HEK293 (cell line): ENCODE results near the gene RNF138.

Experiments used
- GLI4 ChIP-seq: fragments of 450-650 bp; formaldehyde crosslinking; IDR thresholded peaks from 2 replicates; pipeline ENCODE4 v1.5.1; 2016; ENCODE audit warnings: missing biosample characterization, missing genetic modification characterization
- KLF10 ChIP-seq: fragments of 450-650 bp; IDR thresholded peaks from 2 replicates; pipeline ENCODE4 v1.5.1; 2018; ENCODE audit warnings: missing biosample characterization, mild to moderate bottlenecking, missing genetic modification characterization
- MZF1 ChIP-seq: fragments of 450-650 bp; formaldehyde crosslinking; IDR thresholded peaks from 2 replicates; pipeline ENCODE4 v1.5.1; 2017; ENCODE audit warnings: missing biosample characterization, missing genetic modification characterization, borderline replicate concordance
- PRDM6 ChIP-seq: fragments of 450-650 bp; formaldehyde crosslinking; IDR thresholded peaks from 2 replicates; pipeline ENCODE4 v1.5.1; 2017; ENCODE audit warnings: missing biosample characterization, missing genetic modification characterization
- SCRT2 ChIP-seq: fragments of 450-650 bp; formaldehyde crosslinking; IDR thresholded peaks from 2 replicates; pipeline ENCODE4 v1.5.1; 2016; ENCODE audit warnings: missing biosample characterization, missing genetic modification characterization
- SP3 ChIP-seq: fragments of 450-650 bp; formaldehyde crosslinking; IDR thresholded peaks from 2 replicates; pipeline ENCODE4 v1.5.1; 2016; ENCODE audit warnings: missing biosample characterization, missing genetic modification characterization
- ZBTB1 ChIP-seq: fragments of 450-650 bp; formaldehyde crosslinking; IDR thresholded peaks from 2 replicates; pipeline ENCODE4 v1.5.1; 2016; ENCODE audit warnings: missing biosample characterization, missing genetic modification characterization
- ZBTB17 ChIP-seq: fragments of 450-650 bp; formaldehyde crosslinking; IDR thresholded peaks from 2 replicates; pipeline ENCODE4 v1.5.1; 2016; ENCODE audit warnings: missing biosample characterization, missing genetic modification characterization
- ZNF132 ChIP-seq: fragments of 450-650 bp; formaldehyde crosslinking; IDR thresholded peaks from 2 replicates; pipeline ENCODE4 v1.5.1; 2017; ENCODE audit warnings: missing biosample characterization, missing genetic modification characterization, borderline replicate concordance
- ZNF155 ChIP-seq: fragments of 450-650 bp; formaldehyde crosslinking; IDR thresholded peaks from 2 replicates; pipeline ENCODE4 v1.5.1; 2016; ENCODE audit warnings: missing biosample characterization, missing genetic modification characterization
- ZNF211 ChIP-seq: fragments of 450-650 bp; formaldehyde crosslinking; IDR thresholded peaks from 2 replicates; pipeline ENCODE4 v1.5.1; 2016; ENCODE audit warnings: low read depth, missing biosample characterization, missing genetic modification characterization
- ZNF221 ChIP-seq: fragments of 450-650 bp; formaldehyde crosslinking; IDR thresholded peaks from 2 replicates; pipeline ENCODE4 v1.5.1; 2017; ENCODE audit warnings: missing biosample characterization, missing genetic modification characterization, borderline replicate concordance
- ZNF24 ChIP-seq: fragments of 450-650 bp; formaldehyde crosslinking; IDR thresholded peaks from 2 replicates; pipeline ENCODE4 v1.5.1; 2016; ENCODE audit warnings: missing biosample characterization, missing genetic modification characterization
- ZNF292 ChIP-seq: fragments of 450-650 bp; formaldehyde crosslinking; IDR thresholded peaks from 2 replicates; pipeline ENCODE4 v1.5.1; 2016; ENCODE audit warnings: low read depth, missing biosample characterization, missing genetic modification characterization, borderline replicate concordance
- ZNF302 ChIP-seq: fragments of 450-650 bp; formaldehyde crosslinking; IDR thresholded peaks from 2 replicates; pipeline ENCODE4 v1.5.1; 2016; ENCODE audit warnings: missing biosample characterization, missing genetic modification characterization, low read depth
- ZNF324 ChIP-seq: fragments of 450-650 bp; formaldehyde crosslinking; IDR thresholded peaks from 2 replicates; pipeline ENCODE4 v1.5.1; 2016; ENCODE audit warnings: missing biosample characterization, missing genetic modification characterization
- ZNF335 ChIP-seq: fragments of 450-650 bp; formaldehyde crosslinking; conservative IDR thresholded peaks from 2 replicates; pipeline ENCODE4 v1.5.1; 2016; ENCODE audit warnings: missing biosample characterization, missing genetic modification characterization
- ZNF48 ChIP-seq: fragments of 450-650 bp; formaldehyde crosslinking; IDR thresholded peaks from 2 replicates; pipeline ENCODE4 v1.5.1; 2016; ENCODE audit warnings: missing biosample characterization, missing genetic modification characterization
- ZNF600 ChIP-seq: fragments of 450-650 bp; formaldehyde crosslinking; IDR thresholded peaks from 2 replicates; pipeline ENCODE4 v1.5.1; 2016; ENCODE audit warnings: missing biosample characterization, missing genetic modification characterization
- ZNF626 ChIP-seq: fragments of 450-650 bp; sonication (Bioruptor Pico); formaldehyde crosslinking; IDR thresholded peaks from 2 replicates; pipeline ENCODE4 v1.5.1; 2018; ENCODE audit warnings: missing biosample characterization, missing genetic modification characterization, inconsistent platforms
- ZNF658 ChIP-seq: fragments of 450-650 bp; formaldehyde crosslinking; IDR thresholded peaks from 2 replicates; pipeline ENCODE4; 2016; ENCODE audit warnings: missing biosample characterization, missing genetic modification characterization
- ZNF677 ChIP-seq: fragments of 450-650 bp; IDR thresholded peaks from 2 replicates; pipeline ENCODE4 v1.5.0; 2018; ENCODE audit warnings: missing biosample characterization, mild to moderate bottlenecking, missing genetic modification characterization, moderate library complexity
- ZNF747 ChIP-seq: fragments of 450-650 bp; formaldehyde crosslinking; IDR thresholded peaks from 2 replicates; pipeline ENCODE4 v1.5.1; 2016; ENCODE audit warnings: missing biosample characterization, missing genetic modification characterization
- ZSCAN4 ChIP-seq: fragments of 450-650 bp; formaldehyde crosslinking; IDR thresholded peaks from 2 replicates; pipeline ENCODE4 v1.5.1; 2017; ENCODE audit warnings: missing biosample characterization, missing genetic modification characterization
- TF ChIP-seq, protein P1 (sequence below): fragments of 450-650 bp; formaldehyde crosslinking; IDR thresholded peaks from 2 replicates; pipeline ENCODE4 v1.5.1; 2017; ENCODE audit warnings: missing biosample characterization, mild to moderate bottlenecking, missing genetic modification characterization, moderate library complexity
- TF ChIP-seq, protein P2 (sequence below): fragments of 450-650 bp; formaldehyde crosslinking; IDR thresholded peaks from 2 replicates; pipeline ENCODE4 v1.5.1; 2016; ENCODE audit warnings: missing biosample characterization, missing genetic modification characterization
- TF ChIP-seq, protein P3 (sequence below): fragments of 450-650 bp; formaldehyde crosslinking; IDR thresholded peaks from 2 replicates; pipeline ENCODE4 v1.5.1; 2016; ENCODE audit warnings: missing biosample characterization, missing genetic modification characterization
- TF ChIP-seq, protein P4 (sequence below): fragments of 450-650 bp; formaldehyde crosslinking; IDR thresholded peaks from 2 replicates; pipeline ENCODE4 v1.5.1; 2016; ENCODE audit warnings: missing biosample characterization, missing genetic modification characterization

The RNF138 gene

DNA sequence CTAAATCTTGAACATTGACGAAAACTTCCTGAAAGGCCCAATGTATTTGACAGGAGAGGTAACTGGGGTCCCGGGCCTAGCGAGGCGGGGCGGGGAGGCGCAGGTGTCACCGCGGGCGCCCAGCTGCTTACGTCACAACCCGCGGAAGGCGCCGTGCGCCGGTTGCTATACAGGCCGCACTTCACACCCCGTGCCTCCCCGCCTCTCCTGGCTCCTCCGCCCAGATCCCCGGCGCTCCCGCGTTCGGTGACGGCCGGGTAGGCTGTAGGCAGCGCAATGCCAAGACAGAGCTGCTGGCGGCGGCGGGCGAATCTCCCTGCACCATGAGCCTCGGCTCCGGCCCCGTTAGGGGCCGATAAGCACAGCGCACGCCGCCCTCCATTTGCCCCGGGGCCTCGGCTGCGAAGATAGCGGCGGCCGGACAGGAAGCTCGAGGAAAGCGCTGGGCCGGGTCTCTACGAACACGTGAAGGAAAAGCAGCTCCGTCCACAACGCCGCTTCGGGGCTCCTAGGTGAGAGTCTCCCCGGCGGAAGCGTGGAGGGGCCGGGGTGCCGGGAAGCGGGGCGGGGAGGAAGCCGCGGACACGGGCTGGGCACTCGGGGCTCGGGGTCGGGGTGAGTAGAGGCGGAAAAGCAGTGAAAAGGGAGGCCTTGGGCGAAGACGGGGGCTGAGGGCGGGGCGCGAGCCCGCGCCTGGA is at the start of gene RNF138 (continued):
- no peak for TF ChIP-seq ZNF211 (tag by site-specific recombination)
- TF ChIP-seq ZNF221 (tag by site-specific recombination): no peak
- no peak for TF ChIP-seq ZNF324 (tag by site-specific recombination)
- TF ChIP-seq SP3 (tag by site-specific recombination): no peak
- TF ChIP-seq ZBTB1 (tag by site-specific recombination): no peak
- no peak for TF ChIP-seq MZF1 (tag by site-specific recombination)
- TF ChIP-seq ZNF658 (tag by site-specific recombination): no peak
- no peak for TF ChIP-seq KLF10
- peak; percentile 46 for TF ChIP-seq ZNF335 (tag by site-specific recombination)
- TF ChIP-seq ZNF302 (tag by site-specific recombination): no peak
- TF ChIP-seq ZNF132 (tag by site-specific recombination): no peak
- no peak for TF ChIP-seq ZNF677 (tag by site-specific recombination)
- no peak for TF ChIP-seq PRDM6 (tag by site-specific recombination)
- TF ChIP-seq, protein P1, sequence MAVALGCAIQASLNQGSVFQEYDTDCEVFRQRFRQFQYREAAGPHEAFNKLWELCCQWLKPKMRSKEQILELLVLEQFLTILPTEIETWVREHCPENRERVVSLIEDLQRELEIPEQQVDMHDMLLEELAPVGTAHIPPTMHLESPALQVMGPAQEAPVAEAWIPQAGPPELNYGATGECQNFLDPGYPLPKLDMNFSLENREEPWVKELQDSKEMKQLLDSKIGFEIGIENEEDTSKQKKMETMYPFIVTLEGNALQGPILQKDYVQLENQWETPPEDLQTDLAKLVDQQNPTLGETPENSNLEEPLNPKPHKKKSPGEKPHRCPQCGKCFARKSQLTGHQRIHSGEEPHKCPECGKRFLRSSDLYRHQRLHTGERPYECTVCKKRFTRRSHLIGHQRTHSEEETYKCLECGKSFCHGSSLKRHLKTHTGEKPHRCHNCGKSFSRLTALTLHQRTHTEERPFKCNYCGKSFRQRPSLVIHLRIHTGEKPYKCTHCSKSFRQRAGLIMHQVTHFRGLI (tag by site-specific recombination): no peak
- no peak for TF ChIP-seq ZNF48 (tag by site-specific recombination)
- no peak for TF ChIP-seq GLI4 (tag by site-specific recombination)
- no peak for TF ChIP-seq ZNF747 (tag by site-specific recombination)
- TF ChIP-seq, protein P2, sequence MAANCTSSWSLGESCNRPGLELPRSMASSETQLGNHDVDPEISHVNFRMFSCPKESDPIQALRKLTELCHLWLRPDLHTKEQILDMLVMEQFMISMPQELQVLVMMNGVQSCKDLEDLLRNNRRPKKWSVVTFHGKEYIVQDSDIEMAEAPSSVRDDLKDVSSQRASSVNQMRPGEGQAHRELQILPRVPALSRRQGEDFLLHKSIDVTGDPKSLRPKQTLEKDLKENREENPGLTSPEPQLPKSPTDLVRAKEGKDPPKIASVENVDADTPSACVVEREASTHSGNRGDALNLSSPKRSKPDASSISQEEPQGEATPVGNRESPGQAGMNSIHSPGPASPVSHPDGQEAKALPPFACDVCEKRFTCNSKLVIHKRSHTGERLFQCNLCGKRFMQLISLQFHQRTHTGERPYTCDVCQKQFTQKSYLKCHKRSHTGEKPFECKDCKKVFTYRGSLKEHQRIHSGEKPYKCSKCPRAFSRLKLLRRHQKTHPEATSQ: no peak
- TF ChIP-seq ZNF292 (tag by site-specific recombination): no peak
- TF ChIP-seq ZBTB17 (tag by site-specific recombination): peak; percentile 61
- TF ChIP-seq SCRT2 (tag by site-specific recombination): no peak
- 0 out of 2 replicates have a peak, but pooled peaks have one; percentile 57 for TF ChIP-seq ZNF600 (tag by site-specific recombination)
- TF ChIP-seq, protein P3, sequence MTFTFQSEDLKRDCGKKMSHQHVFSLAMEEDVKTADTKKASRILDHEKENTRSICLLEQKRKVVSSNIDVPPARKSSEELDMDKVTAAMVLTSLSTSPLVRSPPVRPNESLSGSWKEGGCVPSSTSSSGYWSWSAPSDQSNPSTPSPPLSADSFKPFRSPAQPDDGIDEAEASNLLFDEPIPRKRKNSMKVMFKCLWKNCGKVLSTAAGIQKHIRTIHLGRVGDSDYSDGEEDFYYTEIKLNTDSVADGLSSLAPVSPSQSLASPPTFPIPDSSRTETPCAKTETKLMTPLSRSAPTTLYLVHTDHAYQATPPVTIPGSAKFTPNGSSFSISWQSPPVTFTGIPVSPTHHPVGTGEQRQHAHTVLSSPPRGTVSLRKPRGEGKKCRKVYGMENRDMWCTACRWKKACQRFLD (tag by site-specific recombination): no peak
- 0 out of 2 replicates have a peak, but pooled peaks have one; percentile 30 for TF ChIP-seq ZNF24 (tag by site-specific recombination)
- TF ChIP-seq ZNF155 (tag by site-specific recombination): no peak
- TF ChIP-seq ZSCAN4 (tag by site-specific recombination): 0 out of 2 replicates have a peak, but pooled peaks have one; percentile 12
- TF ChIP-seq ZNF626 (tag by site-specific recombination): no peak
- TF ChIP-seq, protein P4, sequence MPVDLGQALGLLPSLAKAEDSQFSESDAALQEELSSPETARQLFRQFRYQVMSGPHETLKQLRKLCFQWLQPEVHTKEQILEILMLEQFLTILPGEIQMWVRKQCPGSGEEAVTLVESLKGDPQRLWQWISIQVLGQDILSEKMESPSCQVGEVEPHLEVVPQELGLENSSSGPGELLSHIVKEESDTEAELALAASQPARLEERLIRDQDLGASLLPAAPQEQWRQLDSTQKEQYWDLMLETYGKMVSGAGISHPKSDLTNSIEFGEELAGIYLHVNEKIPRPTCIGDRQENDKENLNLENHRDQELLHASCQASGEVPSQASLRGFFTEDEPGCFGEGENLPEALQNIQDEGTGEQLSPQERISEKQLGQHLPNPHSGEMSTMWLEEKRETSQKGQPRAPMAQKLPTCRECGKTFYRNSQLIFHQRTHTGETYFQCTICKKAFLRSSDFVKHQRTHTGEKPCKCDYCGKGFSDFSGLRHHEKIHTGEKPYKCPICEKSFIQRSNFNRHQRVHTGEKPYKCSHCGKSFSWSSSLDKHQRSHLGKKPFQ (tag by site-specific recombination): peak; percentile 96
- TF ChIP-seq, all 188 proteins: peak for 44
